ENCODE measurements around the gene NHSL1. TPM values are rescaled to one million over a fixed set of nuclear protein-coding genes. Genes with fewer than 3 reads are reported as not detected.
A peak's percentile ranks its signal among the peaks of the same experiment; 100 is the strongest.

NHSL1 gene
- total RNA-seq, 1 donor from 2014 or later: 57.8 TPM

DNA sequence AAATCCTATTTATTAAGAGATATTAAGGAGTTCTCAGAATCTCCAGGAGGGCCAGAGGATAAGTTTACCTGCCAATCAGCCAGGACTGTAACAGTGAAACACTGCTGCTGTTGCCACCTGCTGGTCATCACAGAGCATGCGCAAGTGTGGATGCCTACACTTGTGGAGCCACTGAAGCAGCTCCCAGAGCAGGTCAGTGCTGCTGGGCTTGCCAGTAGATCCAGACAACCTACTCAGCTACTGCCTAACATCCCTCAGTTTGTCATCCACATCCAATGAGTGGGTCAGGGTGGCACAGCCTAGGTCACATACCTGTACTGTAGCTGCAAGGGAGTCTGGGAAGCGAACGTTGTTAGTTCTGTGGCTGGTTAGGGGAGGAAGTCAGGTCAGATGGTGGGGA, 18.3 kb upstream of the NHSL1 start:
- Mint-ChIP-seq H3K27me3 (ENCODE audit: unreplicated experiment) (peaks cover 5% of the 10 kb centered on the region), H3K9me3 (ENCODE audit: unreplicated experiment) (peaks cover 2% of the 10 kb centered on the region), H3K4me3 (ENCODE audit: unreplicated experiment) (no peak overlapping the region), H3K36me3 (ENCODE audit: unreplicated experiment) (peaks cover 6% of the 10 kb centered on the region), H3K4me1 (ENCODE audit: low read depth, unreplicated experiment) (peaks cover 9% of the 10 kb centered on the region), H3K27ac (ENCODE audit: unreplicated experiment) (no peak overlapping the region)
- DNase-seq: peak; percentile 31
- TF ChIP-seq, protein P1, sequence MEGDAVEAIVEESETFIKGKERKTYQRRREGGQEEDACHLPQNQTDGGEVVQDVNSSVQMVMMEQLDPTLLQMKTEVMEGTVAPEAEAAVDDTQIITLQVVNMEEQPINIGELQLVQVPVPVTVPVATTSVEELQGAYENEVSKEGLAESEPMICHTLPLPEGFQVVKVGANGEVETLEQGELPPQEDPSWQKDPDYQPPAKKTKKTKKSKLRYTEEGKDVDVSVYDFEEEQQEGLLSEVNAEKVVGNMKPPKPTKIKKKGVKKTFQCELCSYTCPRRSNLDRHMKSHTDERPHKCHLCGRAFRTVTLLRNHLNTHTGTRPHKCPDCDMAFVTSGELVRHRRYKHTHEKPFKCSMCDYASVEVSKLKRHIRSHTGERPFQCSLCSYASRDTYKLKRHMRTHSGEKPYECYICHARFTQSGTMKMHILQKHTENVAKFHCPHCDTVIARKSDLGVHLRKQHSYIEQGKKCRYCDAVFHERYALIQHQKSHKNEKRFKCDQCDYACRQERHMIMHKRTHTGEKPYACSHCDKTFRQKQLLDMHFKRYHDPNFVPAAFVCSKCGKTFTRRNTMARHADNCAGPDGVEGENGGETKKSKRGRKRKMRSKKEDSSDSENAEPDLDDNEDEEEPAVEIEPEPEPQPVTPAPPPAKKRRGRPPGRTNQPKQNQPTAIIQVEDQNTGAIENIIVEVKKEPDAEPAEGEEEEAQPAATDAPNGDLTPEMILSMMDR (IDR thresholded peaks at IDR 0.05; ENCODE audit: partially characterized antibody, unreplicated experiment): peak; percentile 65

DNA sequence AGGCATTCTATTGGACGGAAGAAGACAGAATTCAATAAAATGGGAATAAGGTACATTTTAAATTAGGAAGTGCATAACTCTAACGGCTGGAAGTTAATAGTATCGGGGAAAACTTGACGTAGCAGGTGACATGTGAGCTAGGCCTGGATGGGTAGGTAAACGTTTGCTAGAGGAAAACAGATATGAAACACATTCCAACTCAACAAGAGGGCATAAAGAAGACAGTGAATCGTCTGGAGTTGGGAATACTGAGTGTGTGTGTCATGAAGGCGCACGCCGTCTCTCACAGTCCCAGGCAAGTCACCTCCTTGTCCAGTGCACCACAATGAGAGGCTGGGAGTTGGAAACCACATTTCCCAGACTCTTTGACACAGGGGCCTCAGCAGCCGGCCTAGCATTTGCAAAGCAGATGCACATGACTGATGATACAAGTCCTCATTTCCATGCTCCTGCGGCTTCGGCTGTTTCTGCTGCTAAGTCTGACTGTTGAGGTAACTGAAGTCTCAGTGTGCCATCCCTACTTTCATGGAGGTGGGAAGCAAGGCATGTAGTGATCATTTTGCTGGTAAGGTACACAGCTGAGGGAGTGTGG, 16.5 kb upstream of the NHSL1 start:
- no peak overlapping the region for H3K4me3 Mint-ChIP-seq (ENCODE audit: unreplicated experiment)
- peaks cover 19% of the 10 kb centered on the region for H3K4me1 Mint-ChIP-seq (ENCODE audit: low read depth, unreplicated experiment)
- TF ChIP-seq, protein P1 (IDR thresholded peaks at IDR 0.05; ENCODE audit: partially characterized antibody, unreplicated experiment): no peak
- H3K36me3 Mint-ChIP-seq (ENCODE audit: unreplicated experiment): no peaks in the 10 kb centered on the region
- peak overlapping the region; percentile 45 for H3K27ac Mint-ChIP-seq (ENCODE audit: unreplicated experiment)
- H3K9me3 Mint-ChIP-seq (ENCODE audit: unreplicated experiment): peaks cover 5% of the 10 kb centered on the region
- DNase-seq: no peak
- H3K27me3 Mint-ChIP-seq (ENCODE audit: unreplicated experiment): peaks cover 5% of the 10 kb centered on the region

DNA sequence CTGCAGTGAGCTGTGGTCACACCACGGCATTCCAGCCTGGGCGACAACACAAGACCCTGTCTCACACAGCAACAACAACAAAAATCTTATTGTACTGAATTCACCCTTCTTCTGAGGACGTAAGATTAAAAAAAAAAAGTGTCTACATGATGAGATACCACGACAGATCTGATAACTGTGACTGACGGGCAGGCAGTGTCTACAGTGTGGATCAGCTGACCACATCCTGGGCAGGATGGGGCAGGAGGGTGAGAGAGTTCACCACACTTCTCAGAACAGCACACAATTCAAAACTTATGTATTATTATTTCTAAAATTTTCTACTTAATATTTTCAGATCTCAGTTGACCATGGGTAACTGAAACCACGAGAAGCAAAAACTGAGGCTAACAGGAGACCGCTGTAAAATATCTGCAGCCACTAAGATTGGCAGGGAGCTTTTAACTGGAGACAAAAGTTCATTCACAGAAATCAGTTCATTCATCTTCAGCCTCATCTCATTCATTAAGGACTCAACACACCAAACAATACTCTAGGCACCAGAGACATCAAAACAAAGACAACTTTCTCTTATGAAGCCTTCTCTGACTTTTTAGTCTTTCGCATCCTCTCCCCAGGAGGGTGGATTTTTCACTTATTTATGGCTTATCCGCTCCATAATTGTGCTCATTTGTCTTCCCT, 15.7 kb upstream of the NHSL1 start:
- H3K36me3 Mint-ChIP-seq (ENCODE audit: unreplicated experiment): no peaks in the 10 kb centered on the region
- peaks cover 5% of the 10 kb centered on the region for H3K9me3 Mint-ChIP-seq (ENCODE audit: unreplicated experiment)
- H3K4me3 Mint-ChIP-seq (ENCODE audit: unreplicated experiment): no peak overlapping the region
- TF ChIP-seq, protein P1 (IDR thresholded peaks at IDR 0.05; ENCODE audit: partially characterized antibody, unreplicated experiment): no peak
- H3K4me1 Mint-ChIP-seq (ENCODE audit: low read depth, unreplicated experiment): peaks cover 24% of the 10 kb centered on the region
- peaks cover 5% of the 10 kb centered on the region for H3K27me3 Mint-ChIP-seq (ENCODE audit: unreplicated experiment)
- H3K27ac Mint-ChIP-seq (ENCODE audit: unreplicated experiment): no peak overlapping the region
- no peak for DNase-seq

DNA sequence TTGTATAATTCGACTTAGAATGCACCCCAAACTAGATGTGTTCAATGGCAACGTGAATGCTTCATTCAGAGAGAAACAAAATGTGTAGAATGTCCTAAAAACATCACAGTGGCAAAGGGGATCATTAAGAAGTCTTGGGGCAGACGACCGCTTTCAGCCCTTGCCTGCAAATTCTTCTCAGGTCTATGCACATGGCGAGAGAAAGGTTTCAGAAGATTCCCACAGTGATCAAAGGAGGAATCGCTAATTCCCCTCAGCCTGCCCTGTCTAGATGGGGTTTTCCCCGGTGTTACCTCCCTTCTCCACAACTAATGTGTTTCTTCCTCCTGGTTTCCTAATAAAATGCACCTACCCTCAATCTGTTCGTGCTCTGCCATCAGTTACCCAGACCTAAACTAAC, 13.3 kb upstream of the NHSL1 start:
- peaks cover 5% of the 10 kb centered on the region for H3K9me3 Mint-ChIP-seq (ENCODE audit: unreplicated experiment)
- DNase-seq: no peak
- H3K27ac Mint-ChIP-seq (ENCODE audit: unreplicated experiment): no peak overlapping the region
- H3K36me3 Mint-ChIP-seq (ENCODE audit: unreplicated experiment): no peaks in the 10 kb centered on the region
- peaks cover 43% of the 10 kb centered on the region for H3K4me1 Mint-ChIP-seq (ENCODE audit: low read depth, unreplicated experiment)
- H3K27me3 Mint-ChIP-seq (ENCODE audit: unreplicated experiment): peaks cover 5% of the 10 kb centered on the region
- H3K4me3 Mint-ChIP-seq (ENCODE audit: unreplicated experiment): no peak overlapping the region
- TF ChIP-seq, protein P1 (IDR thresholded peaks at IDR 0.05; ENCODE audit: partially characterized antibody, unreplicated experiment): no peak

DNA sequence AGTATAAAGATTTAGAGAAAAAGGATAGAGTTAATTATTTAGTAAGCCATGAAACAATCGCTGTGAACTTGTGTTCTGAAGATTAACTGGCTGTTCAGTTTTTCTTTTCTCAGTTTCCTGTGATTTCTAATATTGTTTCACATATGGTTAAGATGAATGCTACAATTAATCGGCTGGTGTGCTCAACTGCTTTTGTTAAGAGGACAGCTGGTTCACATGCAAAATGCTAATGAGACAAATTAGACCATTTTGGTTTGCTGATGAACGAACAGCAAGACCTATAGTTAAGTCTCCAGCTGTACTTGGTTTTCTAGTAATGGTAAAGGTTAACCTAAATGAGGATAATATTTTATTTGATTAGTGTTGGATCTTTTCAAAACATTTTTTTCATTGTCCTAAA, 10.8 kb upstream of the NHSL1 start:
- H3K27me3 Mint-ChIP-seq (ENCODE audit: unreplicated experiment): peaks cover 3% of the 10 kb centered on the region
- H3K27ac Mint-ChIP-seq (ENCODE audit: unreplicated experiment): peak overlapping the region; percentile 89
- TF ChIP-seq, protein P1 (IDR thresholded peaks at IDR 0.05; ENCODE audit: partially characterized antibody, unreplicated experiment): no peak
- no peaks in the 10 kb centered on the region for H3K36me3 Mint-ChIP-seq (ENCODE audit: unreplicated experiment)
- peaks cover 46% of the 10 kb centered on the region for H3K4me1 Mint-ChIP-seq (ENCODE audit: low read depth, unreplicated experiment)
- no peak for DNase-seq
- peaks cover 4% of the 10 kb centered on the region for H3K9me3 Mint-ChIP-seq (ENCODE audit: unreplicated experiment)
- H3K4me3 Mint-ChIP-seq (ENCODE audit: unreplicated experiment): peak overlapping the region; percentile 53
